Right lobe of liver (tissue), 6 donors: ENCODE data around the gene HBD. TPM values are rescaled to one million over a fixed set of nuclear protein-coding genes. Genes with fewer than 3 reads are reported as not detected.
"Not testable (repeated sequence)": the region's sequence is repeated elsewhere in the genome, so short reads cannot be mapped to it uniquely, and the experiment has no call there.

Experiments
- ATAC-seq, 4 donors: fragments of 200-7000 bp; cut with Tn5 transposase; one replicate each; pipeline ENCODE4 v1.9.1; 2020; ENCODE audit warnings: mild to moderate bottlenecking in 4 of 4, moderate library complexity in 4 of 4
- DNase-seq, 3 donors: peaks; one replicate each; pipeline ENCODE4 v3.0.0-alpha.2; 2020
- H3K27ac ChIP-seq, 3 donors: fragments of 200-600 bp; one replicate each; pipeline ENCODE4 v1.8.0; 2022
- H3K27me3 ChIP-seq, 2 donors: fragments of 200-600 bp; one replicate each; pipeline ENCODE4 v1.8.0; 2022
- H3K36me3 ChIP-seq, 4 donors: fragments of 200-600 bp; sonication (generic) in 1 of 4; one replicate each; pipeline versions ENCODE4 v1.5.1 to v1.8.0; 2017 to 2022; ENCODE audit warnings: control low read depth in 1 of 4
- H3K4me1 ChIP-seq, 4 donors: fragments of 200-600 bp; sonication (generic) in 1 of 4; one replicate each; pipeline versions ENCODE4 v1.5.1 to v1.8.0; 2017 to 2022; ENCODE audit warnings: control low read depth in 1 of 4
- H3K4me3 ChIP-seq, 3 donors: fragments of 200-600 bp; one replicate each; pipeline ENCODE4 v1.8.0; 2022
- H3K9me3 ChIP-seq, 4 donors: fragments of 200-600 bp; sonication (generic) in 1 of 4; one replicate each; pipeline versions ENCODE4 v1.5.1 to v1.8.0; 2017 to 2022; ENCODE audit warnings: control low read depth in 1 of 4
- CTCF ChIP-seq, 4 donors: fragments of 200-600 bp in 3 of 4; fragments of 450-650 bp in 1 of 4; IDR thresholded peaks; one replicate each; pipeline versions ENCODE4 v1.5.1 to v1.8.0; 2016 to 2022; ENCODE audit warnings: antibody characterized with exemption in 4 of 4, mild to moderate bottlenecking in 2 of 4
- POLR2A ChIP-seq: fragments of 450-650 bp; IDR thresholded peaks from one replicate; pipeline ENCODE4 v1.6.1; 2017; ENCODE audit warnings: antibody characterized with exemption, mild to moderate bottlenecking
- WGBS: methylation state at CpG from one replicate; pipeline ENCODE4 v1.1.6; 2018; ENCODE audit warnings: low coverage, low lambda C conversion rate; ENCODE audit not compliant: insufficient coverage; ENCODE audit errors: missing lambda C conversion rate; 5-methylcytosine and 5-hydroxymethylcytosine counted together
- intact Hi-C, 2 donors: fragments of 100-400 bp; cut with DNase I; formaldehyde crosslinking; loops; one replicate each; pipeline versions ENCODE4 v1.11.2 to v1.14.1; 2022
- total RNA-seq, 6 experiments: library from RNA; depleted of rRNA in 2 of 6; stranded (reverse); fragments of >200 nt in 2 of 6; fragmentation: NEBNext Ultra II Directional in 3 of 6; extraction: Animal tissue kit (Norgen Biotek cat#: 25700) in 3 of 6; gene quantifications; one replicate each; pipeline versions ENCODE4 v1.1.0 to v1.2.4, GENCODE V29; 2016 to 2023
- donor health status: DM: no; HTN: yes; CAD: no.
- donor health status: DM: no; HTN: no; CAD: no.
- donor health status: DM: no; HTN: no; CAD: no.
- donor health status: DM: no; HTN: yes; CAD: no.
- donor health status: DM: no; HTN: yes; CAD: no.

HBD gene
- total RNA-seq, 6 experiments from 2014 or later: 4.1 to 29.5 (median 9.7) TPM; not detected in 3

DNA sequence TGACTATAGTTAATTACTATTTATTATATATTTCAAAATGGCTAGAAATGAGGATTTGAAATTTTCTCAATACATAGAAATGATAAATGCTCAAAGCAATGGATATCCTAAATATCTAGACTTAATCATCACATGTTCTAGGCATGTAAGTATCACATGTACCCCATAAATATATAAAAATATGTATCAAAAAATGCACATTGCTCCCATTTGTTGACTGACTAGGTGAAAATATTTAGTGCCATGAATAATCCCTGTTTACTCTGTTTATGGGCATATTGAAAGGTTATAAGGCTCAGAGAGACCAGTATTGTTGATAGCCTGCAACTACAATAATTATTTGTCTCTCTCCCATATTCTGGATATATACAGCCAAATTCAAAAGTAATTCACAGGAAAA lies 32.3 kb upstream of the HBD start:
- Histone ChIP-seq H3K4me3 (no peak overlapping the region), H3K27me3 (no peaks in the 10 kb centered on the region), H3K9me3 (no peaks in the 10 kb centered on the region), H3K27ac (no peak overlapping the region), H3K36me3 (no peaks in the 10 kb centered on the region), H3K4me1 (no peaks in the 10 kb centered on the region)
- no peak for ATAC-seq
- DNase-seq: no peak
- intact Hi-C loops: no loop called here
- TF ChIP-seq CTCF (IDR thresholded peaks at IDR 0.05): no peak
- no peak for TF ChIP-seq POLR2A

DNA sequence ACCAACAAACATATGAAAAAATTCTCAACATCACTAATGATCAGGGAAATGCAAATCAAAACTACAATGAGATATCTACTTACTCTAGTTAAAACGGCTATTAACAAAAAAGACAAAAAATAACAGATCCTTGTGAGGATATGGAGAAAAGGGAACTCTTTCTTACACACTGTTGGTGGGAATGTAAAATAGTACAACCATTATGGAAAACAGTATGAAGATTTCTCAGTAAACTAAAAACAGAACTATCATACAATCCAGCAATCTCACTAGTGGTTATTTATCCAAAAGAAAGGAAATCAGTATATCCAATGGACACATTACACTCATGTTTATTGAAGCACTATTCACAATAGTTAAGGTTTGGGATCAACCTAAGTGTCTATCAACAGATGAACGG lies 31.5 kb upstream of the HBD start:
- TF ChIP-seq POLR2A (no peak), CTCF (IDR thresholded peaks at IDR 0.05) (no peak)
- Histone ChIP-seq H3K27me3 (no peaks in the 10 kb centered on the region), H3K4me1 (no peaks in the 10 kb centered on the region), H3K27ac (no peak overlapping the region), H3K9me3 (no peaks in the 10 kb centered on the region), H3K4me3 (no peak overlapping the region), H3K36me3 (no peaks in the 10 kb centered on the region)
- ATAC-seq (no peak), DNase-seq (no peak)
- intact Hi-C loops: no loop called here
- WGBS: 34% methylated on average over 2 of the region's 2 CpGs

GRCh38 chr11:5258543-5259262 lies 24.4 kb upstream of the HBD start:
- DNase-seq (no peak), ATAC-seq (no peak)
- Histone ChIP-seq H3K4me3 (no peak overlapping the region), H3K9me3 (no peaks in the 10 kb centered on the region), H3K27me3 (no peaks in the 10 kb centered on the region), H3K36me3 (no peaks in the 10 kb centered on the region), H3K4me1 (no peaks in the 10 kb centered on the region), H3K27ac (no peak overlapping the region)
- TF ChIP-seq POLR2A (no peak), CTCF (IDR thresholded peaks at IDR 0.05) (no peak)
- intact Hi-C loops: no loop called here
- 70% methylated on average over 5 of the region's 7 CpGs for WGBS

DNA sequence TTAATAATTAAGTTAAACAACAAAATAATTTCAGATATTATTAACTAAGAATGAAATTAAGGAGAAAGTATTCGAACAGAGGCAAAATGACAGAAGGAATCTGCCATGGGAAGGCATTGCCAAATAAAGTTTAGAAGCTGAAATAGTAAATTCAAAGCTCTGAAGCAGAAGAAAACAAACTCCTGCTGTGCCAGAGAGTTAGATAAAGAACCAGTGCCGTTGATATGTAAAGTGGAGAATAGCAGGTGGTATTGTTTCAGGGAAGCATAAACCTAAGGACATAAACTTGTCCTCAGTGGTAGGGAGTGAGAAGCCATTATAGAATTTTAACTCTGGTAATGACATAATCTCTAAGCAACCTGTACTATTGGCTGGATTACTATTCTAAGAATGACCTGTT lies 23.0 kb upstream of the HBD start:
- H3K4me3 ChIP-seq: no peak overlapping the region
- H3K27ac ChIP-seq: no peak overlapping the region
- TF ChIP-seq POLR2A (no peak), CTCF (IDR thresholded peaks at IDR 0.05) (no peak)
- no peaks in the 10 kb centered on the region for H3K36me3 ChIP-seq
- no peaks in the 10 kb centered on the region for H3K4me1 ChIP-seq
- H3K9me3 ChIP-seq: no peaks in the 10 kb centered on the region
- intact Hi-C loops: no loop called here
- no peaks in the 10 kb centered on the region for H3K27me3 ChIP-seq
- ATAC-seq (no peak), DNase-seq (no peak)
- 11% methylated on average over 2 of the region's 2 CpGs for WGBS

DNA sequence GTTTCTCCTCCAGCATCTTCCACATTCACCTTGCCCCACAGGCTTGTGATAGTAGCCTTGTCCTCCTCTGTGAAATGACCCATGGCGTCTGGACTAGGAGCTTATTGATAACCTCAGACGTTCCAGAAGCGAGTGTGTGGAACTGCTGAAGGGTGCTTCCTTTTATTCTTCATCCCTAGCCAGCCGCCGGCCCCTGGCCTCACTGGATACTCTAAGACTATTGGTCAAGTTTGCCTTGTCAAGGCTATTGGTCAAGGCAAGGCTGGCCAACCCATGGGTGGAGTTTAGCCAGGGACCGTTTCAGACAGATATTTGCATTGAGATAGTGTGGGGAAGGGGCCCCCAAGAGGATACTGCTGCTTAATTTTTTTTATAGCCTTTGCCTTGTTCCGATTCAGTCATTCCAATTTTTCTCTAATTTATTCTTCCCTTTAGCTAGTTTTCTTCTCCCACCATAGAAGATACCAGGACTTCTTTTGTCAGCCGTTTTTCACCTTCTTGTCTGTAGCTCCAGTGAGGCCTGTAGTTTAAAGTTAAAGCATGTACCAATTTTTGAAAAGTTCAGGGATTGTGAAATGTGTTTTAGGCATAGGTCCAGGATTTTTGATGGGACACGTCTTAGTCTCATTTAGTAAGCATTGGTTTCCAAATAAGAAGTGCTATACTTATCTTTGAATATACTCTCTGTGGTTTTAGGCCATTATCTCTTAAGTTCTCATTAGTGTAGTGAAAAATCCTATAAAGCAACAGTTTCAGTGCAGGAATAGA lies 20.5 kb upstream of the HBD start, which contains the start of gene HBG2:
Gene HBG2, minus strand, starts transcription at position 136 of the 768 bp plus-strand sequence. Its CDS starts 53 bp downstream, at position 83.
- WGBS: 40% methylated on average over 4 of the region's 9 CpGs
- H3K9me3 ChIP-seq, H3K36me3 ChIP-seq, H3K27ac ChIP-seq, H3K4me1 ChIP-seq, DNase-seq, ATAC-seq, H3K27me3 ChIP-seq, intact Hi-C loops, H3K4me3 ChIP-seq: not testable (repeated sequence)

- H3K9me3 ChIP-seq, H3K4me1 ChIP-seq, DNase-seq, H3K27me3 ChIP-seq, H3K4me3 ChIP-seq, intact Hi-C loops, H3K36me3 ChIP-seq, ATAC-seq, H3K27ac ChIP-seq: not testable (repeated sequence)
- WGBS: 38% methylated on average over 2 of the region's 2 CpGs
Measured at GRCh38 chr11:5254023-5254422, 19.7 kb upstream of the HBD start.

DNA sequence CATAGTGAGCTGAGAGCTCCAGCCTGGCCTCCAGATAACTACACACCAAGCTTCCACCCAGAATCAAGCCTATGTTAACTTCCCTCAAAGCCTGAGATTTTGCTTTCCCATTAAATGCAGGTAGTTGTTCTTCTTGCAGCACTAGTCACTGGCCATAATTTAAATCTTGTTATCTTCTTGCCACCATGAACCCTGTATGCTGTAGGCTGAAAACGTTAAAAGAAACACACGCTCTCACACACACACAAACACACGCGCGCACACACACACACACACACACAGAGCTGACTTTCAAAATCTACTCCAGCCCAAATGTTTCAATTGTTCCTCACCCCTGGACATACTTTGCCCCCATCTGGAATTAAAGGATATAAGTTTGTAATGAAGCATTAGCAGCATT lies 19.2 kb upstream of the HBD start:
- H3K9me3 ChIP-seq, ATAC-seq, H3K27ac ChIP-seq, H3K27me3 ChIP-seq, H3K4me3 ChIP-seq, intact Hi-C loops, DNase-seq, H3K36me3 ChIP-seq, H3K4me1 ChIP-seq: not testable (repeated sequence)
- 43% methylated on average over 1 of the region's 5 CpGs for WGBS
